Dedifferentiated amniotic fluid mesenchymal stem cell (primary cell): ENCODE measurements around the gene EML4.

ENCODE experiments used
- DNase-seq: peaks from one replicate; pipeline ENCODE4 v3.0.0-alpha.2; 2016; ENCODE audit errors: extremely low spot score

The EML4 gene

DNA sequence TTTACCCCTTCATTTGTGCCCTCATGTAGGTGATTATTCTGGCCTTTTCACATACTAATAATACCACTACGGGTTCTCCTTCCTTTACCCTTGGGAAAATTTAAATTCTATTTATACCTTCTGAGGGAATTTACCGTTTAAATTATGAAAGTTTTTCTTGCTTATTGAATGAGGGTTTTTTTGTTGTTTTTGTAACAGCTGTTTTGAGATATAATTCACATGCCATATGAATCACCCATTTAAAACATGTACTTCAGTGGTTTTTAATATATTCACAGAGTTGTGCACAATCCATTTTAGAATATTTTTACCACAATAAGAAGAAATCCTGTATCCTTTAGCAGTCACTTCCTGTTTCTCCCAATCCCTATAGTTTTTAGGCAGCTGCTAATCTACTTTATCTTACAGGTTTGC lies 54.7 kb downstream of the EML4 start:
- DNase-seq, result no peak

DNA sequence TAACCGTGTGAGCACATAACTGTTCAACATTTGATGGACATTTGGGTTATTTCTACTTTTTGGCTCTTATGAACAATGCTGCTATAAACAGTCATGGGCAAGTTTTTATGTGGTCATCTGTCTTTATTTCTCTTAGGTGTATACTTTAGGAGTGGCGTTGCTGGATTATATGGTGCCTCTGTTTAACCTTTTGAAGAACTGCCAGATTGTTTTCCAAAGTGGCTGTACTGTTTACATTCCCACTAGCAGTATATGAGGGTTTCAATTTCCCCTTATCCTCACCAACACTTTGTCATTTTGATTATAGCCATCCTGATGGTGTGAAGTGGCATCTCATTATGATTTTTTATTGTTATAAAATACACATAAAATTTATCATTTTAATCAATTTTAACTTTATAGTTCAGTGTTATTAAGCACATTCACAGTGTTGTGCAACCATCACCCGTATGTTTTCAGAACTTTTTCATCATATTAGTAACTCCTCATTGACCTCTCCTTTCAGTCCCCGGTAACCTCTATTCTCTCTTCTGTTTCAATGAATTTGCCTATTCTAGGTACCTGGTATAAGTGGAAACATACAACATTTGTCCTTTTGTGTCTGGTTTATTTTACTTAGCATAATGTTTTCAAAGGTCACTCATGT lies 55.4 kb downstream of the EML4 start:
- no peak for DNase-seq

DNA sequence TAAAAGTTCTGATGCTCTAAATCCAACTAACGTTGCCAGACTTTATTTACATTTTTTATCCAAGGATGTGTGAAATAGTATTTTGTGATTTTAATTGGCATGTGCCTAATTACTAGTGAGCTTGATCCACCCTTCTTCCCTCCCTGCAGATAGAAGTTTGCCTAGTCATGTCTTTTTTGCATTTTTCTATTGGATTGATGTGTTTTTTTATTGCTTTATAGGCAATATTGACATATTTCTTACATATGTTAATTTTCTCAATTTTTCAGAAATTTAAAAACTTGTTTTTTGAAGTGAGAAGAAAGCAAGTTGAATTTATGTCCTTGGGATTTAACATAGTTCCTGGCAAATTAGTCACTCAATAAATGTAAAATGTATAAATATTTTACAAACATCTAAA lies 56.4 kb downstream of the EML4 start:
- DNase-seq, result no peak

DNA sequence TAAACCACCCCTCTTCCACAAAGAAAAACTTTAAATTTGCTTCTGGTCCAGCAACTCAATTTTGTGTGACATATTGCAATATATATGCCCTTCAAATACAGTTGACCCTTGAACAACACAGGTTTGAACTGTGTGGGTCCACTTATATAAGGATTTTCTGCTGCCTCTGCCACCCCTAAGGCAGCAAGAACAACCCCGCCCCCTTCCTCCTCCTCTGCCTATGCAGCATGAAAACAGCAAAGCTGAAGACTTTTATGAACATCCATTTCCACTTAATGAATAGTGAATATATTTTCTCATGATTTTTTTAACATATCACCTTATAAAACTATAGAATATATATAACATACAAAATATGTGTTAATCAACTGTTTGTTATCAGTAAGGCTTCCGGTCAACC lies 58.3 kb downstream of the EML4 start:
- DNase-seq, result no peak

DNA sequence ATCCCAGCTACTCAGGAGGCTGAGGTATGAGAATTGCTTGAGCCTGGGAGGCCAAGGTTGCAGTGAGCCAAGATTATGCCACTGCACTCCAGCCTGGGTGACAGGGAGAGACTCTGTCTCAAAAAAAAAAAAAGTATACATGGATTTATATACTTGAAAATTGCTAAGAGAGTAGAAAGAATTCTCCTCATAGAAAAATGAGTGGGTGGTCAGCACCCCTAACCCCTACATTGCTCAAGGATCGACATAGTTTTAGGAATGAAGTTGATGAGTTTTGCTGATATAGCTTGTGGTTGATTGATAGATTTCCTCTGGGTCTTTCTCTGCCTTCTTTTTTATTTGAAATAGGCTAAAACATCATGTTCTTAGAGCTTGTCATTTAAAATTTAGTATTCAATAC lies 58.9 kb downstream of the EML4 start:
- DNase-seq, result no peak

DNA sequence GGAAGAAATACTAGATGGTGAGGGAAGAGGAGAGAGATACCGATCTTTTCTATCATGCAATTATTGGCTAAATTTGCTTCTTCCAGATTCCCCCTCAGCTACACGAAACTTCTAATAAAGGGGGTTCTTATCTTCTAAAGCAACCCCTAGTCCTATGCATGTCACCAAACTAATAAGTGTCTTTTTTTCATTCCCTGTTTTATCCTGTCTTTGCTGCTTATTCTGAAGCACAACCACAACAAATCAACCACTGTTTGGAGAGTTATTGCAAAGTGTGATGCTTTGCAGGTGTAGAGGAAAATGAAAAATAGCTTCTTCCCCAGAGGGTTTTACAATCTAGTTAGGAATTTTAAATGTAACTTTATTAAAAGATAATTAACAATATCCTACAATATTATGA lies 60.8 kb downstream of the EML4 start:
- no peak for DNase-seq

DNA sequence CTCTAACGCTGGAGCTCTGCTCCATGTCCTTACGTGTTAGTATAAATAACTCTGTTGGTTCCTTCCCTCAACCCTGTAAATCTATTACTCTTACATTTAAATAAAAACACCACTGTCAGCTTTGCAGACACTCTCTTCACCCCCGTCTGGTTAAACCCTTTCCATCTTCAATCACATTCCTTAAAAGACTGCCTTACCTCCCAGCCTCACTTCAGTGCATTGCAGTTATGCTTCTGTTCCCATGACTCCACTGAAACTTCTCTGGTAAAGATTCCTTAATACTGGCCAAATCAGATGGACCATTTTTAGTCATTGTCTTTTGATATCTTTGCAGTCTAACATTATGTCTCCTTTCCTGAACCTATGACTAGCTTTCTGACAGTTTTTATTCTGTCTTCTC lies 61.7 kb downstream of the EML4 start:
- no peak for DNase-seq

DNA sequence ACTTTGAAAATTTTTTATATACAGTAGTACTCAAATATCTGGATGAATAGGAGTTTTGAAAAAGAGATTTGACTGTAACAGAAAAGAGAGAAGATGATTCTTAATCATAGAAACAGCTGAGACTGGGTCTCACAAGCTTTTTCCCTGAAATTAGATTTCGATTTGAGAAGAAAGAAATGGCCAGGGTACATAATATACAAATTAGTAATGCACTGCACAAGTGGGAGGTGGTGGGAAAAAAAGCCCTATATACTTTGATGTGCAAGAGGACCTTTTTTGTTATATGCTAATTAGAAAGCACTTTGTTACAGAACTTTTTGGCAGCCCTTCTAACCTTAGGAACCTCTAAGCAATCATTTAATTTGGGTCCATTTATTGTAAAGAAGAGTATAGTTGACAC lies 62.9 kb downstream of the EML4 start:
- DNase-seq, result no peak

DNA sequence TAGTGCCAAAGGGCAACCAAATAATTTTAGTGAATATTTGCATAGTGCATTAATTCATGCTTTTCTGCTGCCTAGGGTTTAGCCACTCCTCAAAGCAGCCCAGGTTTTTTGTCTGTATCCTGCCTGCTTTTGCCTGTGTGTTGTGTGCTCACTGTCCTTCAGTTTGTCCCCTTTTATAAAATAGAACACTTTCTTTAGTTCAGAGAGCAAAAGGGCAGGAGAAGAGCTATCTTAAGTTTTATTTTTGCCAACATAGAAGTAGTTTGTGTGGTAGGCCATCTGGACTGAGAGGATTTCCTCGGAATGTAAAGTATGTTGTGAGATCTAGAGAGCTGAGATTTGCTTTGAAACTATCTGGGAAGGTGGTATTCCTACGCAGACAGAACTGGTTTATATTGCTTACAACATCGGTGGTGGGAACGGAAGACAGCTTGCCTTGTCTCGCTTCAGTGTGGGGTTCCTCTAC lies 64.9 kb downstream of the EML4 start:
- peak; percentile 55 for DNase-seq

DNA sequence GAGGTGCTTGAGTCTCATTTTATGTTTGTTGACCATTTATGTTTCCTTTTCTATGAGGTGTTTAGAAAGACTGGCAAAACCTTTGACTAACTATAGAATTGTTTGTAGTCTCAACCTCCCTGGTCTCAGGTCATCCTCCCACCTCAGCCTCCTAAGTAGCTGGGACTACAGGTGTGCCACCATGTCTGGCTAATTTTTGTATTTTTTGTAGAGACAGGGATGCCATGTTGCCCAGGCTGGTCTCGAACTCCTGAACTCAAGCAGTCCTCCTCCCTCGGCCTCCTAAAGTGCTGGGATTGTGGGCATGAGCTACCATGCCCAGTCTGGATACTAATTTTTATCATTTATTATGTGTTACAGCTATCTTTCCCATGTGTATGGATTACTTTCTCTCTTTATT lies 67.8 kb downstream of the EML4 start:
- no peak for DNase-seq

DNA sequence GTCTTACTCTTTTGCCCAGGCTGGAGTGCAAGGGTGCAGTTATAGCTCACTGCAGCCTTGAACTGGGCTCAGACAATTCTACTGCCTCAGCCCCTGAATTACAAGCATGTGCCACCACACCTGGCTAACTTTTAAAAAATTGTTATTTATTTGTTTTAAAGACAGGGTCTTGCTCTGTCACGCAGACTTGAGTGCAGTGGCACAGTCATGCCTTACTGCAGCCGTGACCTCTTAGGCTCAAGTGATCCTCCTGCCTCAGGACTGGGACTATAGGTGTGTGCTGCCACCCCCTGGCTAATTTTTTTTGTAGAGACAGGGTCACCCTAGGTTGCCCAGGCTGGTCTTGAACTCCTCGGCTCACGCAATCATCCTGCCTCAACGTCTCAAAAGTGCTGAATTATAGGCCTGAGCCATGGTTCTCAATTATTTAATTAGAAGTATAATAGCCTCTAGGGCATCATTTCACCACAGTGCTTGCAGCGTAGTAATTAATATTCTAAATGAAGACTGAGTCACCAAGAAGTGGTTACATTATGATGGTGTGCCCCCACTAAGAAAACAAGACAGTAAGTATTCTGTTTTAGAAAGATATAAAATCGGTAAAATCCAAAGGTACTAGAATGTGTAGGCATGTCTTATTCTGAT lies 69.6 kb downstream of the EML4 start:
- no peak for DNase-seq

DNA sequence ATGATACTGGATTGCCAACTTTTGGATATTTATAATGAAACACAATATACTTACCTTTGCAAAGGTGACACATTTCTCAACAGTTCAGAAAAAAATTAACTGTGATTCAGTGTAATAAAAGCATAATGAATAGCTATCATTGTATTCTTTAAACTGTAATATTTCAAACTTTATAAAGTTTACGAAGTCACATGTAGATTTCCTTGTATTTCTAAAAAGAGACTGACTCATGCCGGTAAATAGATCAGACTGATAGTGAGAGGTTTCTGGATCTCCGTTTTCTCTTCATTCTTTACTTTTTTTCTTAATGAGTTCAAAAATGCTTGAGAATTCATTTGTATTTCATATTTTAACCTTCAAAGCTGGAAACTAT lies 70.1 kb downstream of the EML4 start:
- no peak for DNase-seq

DNA sequence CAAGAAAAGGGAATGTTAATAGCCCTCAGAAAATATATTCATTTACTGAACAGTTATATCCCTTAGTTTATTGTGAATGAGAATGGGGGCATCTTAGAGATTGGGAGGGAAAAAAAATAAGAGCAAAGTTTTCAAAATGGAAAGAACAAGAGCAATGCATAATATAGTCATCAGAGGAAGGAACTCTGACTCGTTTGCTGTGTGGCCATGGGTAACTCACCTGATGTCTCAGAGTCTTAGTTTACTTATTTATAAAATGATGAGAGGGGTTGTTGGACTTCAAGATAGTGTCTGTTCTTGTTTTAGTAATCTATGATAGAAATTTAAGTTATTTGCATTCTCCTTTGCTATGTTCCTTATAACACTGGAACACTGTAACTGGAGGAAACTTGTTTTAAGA lies 70.7 kb downstream of the EML4 start:
- no peak for DNase-seq

DNA sequence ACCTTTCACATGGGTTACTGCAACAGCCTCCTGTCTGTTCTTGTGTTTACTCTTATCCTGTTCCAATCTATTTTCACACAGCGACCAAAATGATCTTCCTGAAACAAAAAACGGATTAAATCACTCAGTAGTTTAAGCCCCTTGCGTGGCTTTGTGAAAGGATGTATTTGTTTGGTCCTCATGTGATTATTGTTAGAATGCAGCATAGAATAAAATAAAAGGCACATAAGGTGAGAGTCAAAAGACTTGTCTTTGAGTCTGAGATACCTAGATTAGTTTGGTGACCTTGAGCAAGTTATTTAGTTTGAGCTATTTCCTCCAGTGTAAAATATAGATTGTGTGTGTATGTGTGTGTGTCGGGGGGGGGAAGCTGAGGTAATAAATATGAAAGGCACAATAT lies 72.4 kb downstream of the EML4 start:
- no peak for DNase-seq

DNA sequence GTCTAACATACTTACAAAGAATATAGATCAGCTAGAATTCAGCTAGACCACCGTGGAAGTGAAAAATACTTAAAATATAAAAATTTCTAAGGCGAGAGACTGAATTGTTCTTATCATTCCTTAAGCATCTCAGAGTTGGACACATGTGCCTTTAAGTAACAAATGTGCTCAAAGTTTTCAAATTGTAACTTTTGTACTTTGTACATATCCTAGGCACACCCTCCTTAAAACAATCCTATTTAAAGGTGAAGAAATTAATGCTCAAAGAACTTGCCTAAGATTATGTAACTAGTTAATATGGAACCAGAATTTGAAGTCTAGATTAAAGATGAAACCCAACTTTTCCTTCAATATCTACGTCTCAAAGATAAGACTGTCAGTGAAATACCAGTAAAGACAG lies 74.1 kb downstream of the EML4 start:
- DNase-seq, result no peak

DNA sequence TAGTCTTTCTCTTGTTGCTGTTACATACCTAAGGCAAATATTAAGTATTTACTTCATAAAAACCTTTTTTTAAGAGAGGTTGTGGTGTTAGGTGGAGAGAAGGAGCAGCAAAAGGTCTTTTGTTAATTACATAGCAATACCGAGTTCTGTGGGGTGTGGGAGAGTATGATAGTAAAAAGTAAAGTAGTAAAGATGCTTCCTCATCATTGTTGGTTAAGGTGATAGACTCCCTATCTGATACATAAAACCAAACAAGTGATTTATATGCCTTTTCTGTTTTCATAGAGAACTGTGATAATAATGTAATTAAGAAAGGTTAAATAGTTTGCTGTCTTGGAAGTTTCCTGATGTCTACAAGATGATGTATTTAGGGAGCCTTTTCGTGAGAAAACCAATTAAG lies 75.4 kb downstream of the EML4 start:
- DNase-seq, result no peak

DNA sequence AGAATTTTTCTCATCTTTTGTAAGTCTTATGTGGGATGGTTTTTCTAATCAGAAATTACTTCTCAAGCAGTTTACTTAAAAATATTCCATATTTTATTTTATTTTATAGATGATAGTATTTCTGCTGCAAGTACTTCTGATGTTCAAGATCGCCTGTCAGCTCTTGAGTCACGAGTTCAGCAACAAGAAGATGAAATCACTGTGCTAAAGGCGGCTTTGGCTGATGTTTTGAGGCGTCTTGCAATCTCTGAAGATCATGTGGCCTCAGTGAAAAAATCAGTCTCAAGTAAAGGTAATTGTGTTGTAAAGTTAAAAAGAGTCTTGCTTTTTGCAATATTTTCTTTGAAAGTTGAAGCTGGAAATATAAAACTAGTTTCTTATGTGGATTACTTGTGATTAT lies 76.2 kb downstream of the EML4 start:
- no peak for DNase-seq

DNA sequence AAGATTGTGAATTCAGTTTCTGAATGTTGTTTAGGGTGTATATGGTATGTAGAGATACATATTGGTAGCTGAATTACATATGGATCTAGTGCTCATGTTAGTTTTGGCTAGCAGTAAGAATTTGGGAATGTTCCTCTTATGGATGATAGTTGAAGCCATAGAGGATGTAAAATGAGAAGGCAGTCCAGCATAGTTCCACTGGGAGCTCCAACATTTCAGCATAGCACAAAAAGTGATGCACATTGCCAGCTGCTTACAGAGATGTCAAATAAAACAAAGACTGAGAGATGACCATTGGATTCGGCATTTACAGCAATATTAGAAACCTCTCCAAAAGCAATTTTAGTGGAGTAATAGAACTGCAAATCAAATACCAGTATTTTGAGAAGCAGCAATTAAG lies 77.4 kb downstream of the EML4 start:
- DNase-seq, result no peak

DNA sequence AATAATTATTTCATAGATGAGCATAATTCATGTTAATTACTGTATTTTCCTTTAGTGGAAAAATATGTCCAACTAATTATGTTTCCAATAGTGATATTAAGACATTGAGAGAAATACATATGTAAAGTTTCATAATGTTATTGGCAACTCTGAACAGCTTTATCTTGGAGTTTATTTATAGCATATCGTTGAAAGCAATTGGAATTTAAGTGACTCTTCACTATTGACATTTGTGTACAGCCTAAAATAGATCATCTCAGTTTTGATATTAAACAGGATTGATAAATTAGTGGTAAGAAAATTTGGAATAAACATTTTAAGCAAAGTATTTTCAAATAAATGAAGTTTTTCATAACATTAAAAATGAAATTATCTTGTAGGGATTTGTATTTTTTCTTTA lies 79.7 kb downstream of the EML4 start:
- no peak for DNase-seq

DNA sequence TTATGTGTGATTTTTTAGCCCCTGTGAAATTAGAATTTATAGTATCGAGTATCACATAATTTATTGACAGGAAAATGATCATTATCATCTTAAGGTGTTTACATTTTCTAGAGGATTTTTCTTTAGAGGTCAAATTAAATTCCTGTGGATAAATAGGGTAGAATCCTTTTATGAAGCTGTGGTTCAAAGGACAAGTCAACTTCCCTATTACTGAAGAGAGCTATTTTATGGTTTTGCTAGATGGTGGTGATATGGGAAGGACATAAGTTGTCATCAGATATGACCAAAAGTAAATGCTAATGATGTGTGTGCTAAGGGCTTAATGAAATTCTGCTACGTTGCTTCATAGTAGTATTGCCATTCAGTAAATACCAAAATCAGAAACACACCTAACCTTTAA lies 80.1 kb downstream of the EML4 start:
- DNase-seq, result no peak

DNA sequence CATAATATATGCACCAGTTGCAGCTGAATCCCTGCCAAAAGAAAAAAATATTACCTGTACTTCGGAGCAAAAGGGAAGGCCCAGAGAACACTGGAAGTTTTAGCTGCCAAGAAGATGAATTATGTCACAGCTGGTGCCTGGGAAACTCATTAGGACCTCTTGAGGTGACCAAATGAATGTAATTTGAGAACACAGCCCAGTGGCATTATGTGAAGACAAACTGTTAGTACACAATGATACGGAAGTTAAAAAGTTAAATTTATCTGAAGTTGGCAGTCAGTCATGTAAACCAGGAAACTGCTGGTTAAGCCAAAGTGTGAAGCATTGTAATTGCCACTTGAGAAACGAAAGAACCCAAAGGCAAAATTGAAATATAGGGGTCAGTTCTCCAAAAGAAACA lies 80.7 kb downstream of the EML4 start:
- DNase-seq, result no peak

DNA sequence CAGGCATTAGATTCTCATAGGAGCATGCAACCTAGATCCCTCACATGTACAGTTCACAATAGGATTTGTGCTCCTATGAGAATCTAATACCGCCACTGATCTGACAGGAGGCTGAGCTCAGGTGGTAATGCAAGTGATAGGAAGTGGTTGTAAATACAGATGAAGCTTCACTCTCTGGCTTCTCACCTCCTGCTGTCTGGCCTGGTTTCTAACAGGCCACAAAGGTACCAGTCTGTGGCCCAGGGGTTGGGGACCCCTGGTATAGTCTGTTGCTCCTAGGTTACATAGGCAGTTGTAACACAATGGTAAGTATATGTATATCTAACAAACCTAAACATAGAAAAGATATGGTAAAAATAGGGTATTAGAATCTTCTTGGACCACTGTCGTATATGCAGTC lies 81.8 kb downstream of the EML4 start:
- no peak for DNase-seq

DNA sequence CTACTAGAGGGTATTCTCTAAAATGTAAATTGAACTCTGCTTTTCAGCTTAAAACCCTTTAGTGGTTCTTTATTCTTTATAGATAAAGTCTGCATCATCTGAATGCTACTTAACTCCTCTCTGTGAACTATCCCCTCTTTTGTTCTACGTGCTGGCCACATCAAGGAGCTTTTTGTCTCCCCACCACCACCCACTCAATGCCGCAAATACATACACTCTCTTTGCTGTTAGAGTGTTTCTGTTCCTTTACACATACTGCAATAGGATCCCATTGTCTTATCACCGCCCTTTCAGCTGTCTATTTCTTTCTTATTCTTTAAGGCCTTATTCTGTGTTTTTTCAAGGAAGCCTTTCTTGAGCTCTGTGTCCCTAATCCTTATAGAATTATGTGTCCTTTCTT lies 83.3 kb downstream of the EML4 start:
- DNase-seq, result no peak
